Duodenal mucosa (tissue), 2 donors: ENCODE data around the gene GFRA1.
A peak's percentile ranks its signal among the peaks of the same experiment; 100 is the strongest.

ENCODE experiments used
- H3K27ac ChIP-seq: one replicate; pipeline ENCODE4 v1.7.0; 2013; ENCODE audit warnings: low read depth, low read length
- H3K27me3 ChIP-seq, 2 donors: one replicate each; pipeline ENCODE4 v1.7.0; 2013; ENCODE audit warnings: low read length in 2 of 2, control low read depth in 1 of 2; ENCODE audit not compliant: insufficient read depth in 2 of 2, control insufficient read depth in 1 of 2
- H3K36me3 ChIP-seq, 2 donors: one replicate each; pipeline ENCODE4 v1.7.0; 2013; ENCODE audit warnings: low read length in 2 of 2, control low read depth in 1 of 2; ENCODE audit not compliant: insufficient read depth in 2 of 2, control insufficient read depth in 1 of 2
- H3K4me1 ChIP-seq, 2 donors: one replicate each; pipeline ENCODE4 v1.7.0; 2013; ENCODE audit warnings: low read length in 2 of 2, control low read depth in 1 of 2; ENCODE audit not compliant: insufficient read depth in 2 of 2, control insufficient read depth in 1 of 2
- H3K4me3 ChIP-seq, 2 donors: one replicate each; pipeline ENCODE4 v1.7.0; 2013; ENCODE audit warnings: low read length in 2 of 2, low read depth in 1 of 2
- H3K9ac ChIP-seq, 2 donors: one replicate each; pipeline ENCODE4 v1.7.0; 2013; ENCODE audit warnings: low read length in 2 of 2, low read depth in 1 of 2
- H3K9me3 ChIP-seq, 2 donors: one replicate each; pipeline ENCODE4 v1.7.0; 2013; ENCODE audit warnings: low read length in 2 of 2, control low read depth in 1 of 2; ENCODE audit not compliant: control insufficient read depth in 1 of 2

GFRA1 gene

GRCh38 chr10:116298586-116298985 is 25.6 kb upstream of the GFRA1 start:
- no peak overlapping the region for H3K9ac ChIP-seq
- no peak overlapping the region for H3K4me3 ChIP-seq
- no peaks in the 10 kb centered on the region for H3K9me3 ChIP-seq
- no peaks in the 10 kb centered on the region for H3K4me1 ChIP-seq
- no peak overlapping the region for H3K27ac ChIP-seq
- no peaks in the 10 kb centered on the region for H3K36me3 ChIP-seq
- no peaks in the 10 kb centered on the region for H3K27me3 ChIP-seq

GRCh38 chr10:116296291-116296721 is 23.3 kb upstream of the GFRA1 start:
- H3K4me1 ChIP-seq: no peaks in the 10 kb centered on the region
- H3K9ac ChIP-seq: no peak overlapping the region
- H3K27ac ChIP-seq: no peak overlapping the region
- no peaks in the 10 kb centered on the region for H3K9me3 ChIP-seq
- H3K36me3 ChIP-seq: no peaks in the 10 kb centered on the region
- no peak overlapping the region for H3K4me3 ChIP-seq
- H3K27me3 ChIP-seq: no peaks in the 10 kb centered on the region

GRCh38 chr10:116292493-116292892 is 19.5 kb upstream of the GFRA1 start:
- no peaks in the 10 kb centered on the region for H3K36me3 ChIP-seq
- no peaks in the 10 kb centered on the region for H3K4me1 ChIP-seq
- no peaks in the 10 kb centered on the region for H3K9me3 ChIP-seq
- H3K27me3 ChIP-seq: no peaks in the 10 kb centered on the region
- no peak overlapping the region for H3K27ac ChIP-seq
- no peak overlapping the region for H3K9ac ChIP-seq
- no peak overlapping the region for H3K4me3 ChIP-seq

GRCh38 chr10:116289652-116290051 is 16.6 kb upstream of the GFRA1 start:
- Histone ChIP-seq H3K9ac (no peak overlapping the region), H3K27ac (no peak overlapping the region), H3K27me3 (no peaks in the 10 kb centered on the region), H3K36me3 (no peaks in the 10 kb centered on the region), H3K4me3 (no peak overlapping the region), H3K9me3 (no peaks in the 10 kb centered on the region), H3K4me1 (no peaks in the 10 kb centered on the region)

GRCh38 chr10:116287906-116288501 is 15.0 kb upstream of the GFRA1 start:
- H3K27me3 ChIP-seq: no peaks in the 10 kb centered on the region
- H3K4me1 ChIP-seq: no peaks in the 10 kb centered on the region
- H3K27ac ChIP-seq: no peak overlapping the region
- no peak overlapping the region for H3K4me3 ChIP-seq
- H3K36me3 ChIP-seq: no peaks in the 10 kb centered on the region
- no peaks in the 10 kb centered on the region for H3K9me3 ChIP-seq
- no peak overlapping the region for H3K9ac ChIP-seq

GRCh38 chr10:116286626-116287200 is 13.7 kb upstream of the GFRA1 start:
- Histone ChIP-seq H3K36me3 (no peaks in the 10 kb centered on the region), H3K9ac (no peak overlapping the region), H3K4me3 (no peak overlapping the region), H3K27ac (no peak overlapping the region), H3K4me1 (no peaks in the 10 kb centered on the region), H3K9me3 (no peaks in the 10 kb centered on the region), H3K27me3 (no peaks in the 10 kb centered on the region)

- Histone ChIP-seq H3K4me3 (no peak overlapping the region), H3K4me1 (no peaks in the 10 kb centered on the region), H3K36me3 (no peaks in the 10 kb centered on the region), H3K9ac (no peak overlapping the region), H3K27me3 (peaks cover 0 to 4% of the 10 kb centered on the region in 2 donors), H3K27ac (no peak overlapping the region), H3K9me3 (no peaks in the 10 kb centered on the region)
Measured at GRCh38 chr10:116281775-116282174, 8.8 kb upstream of the GFRA1 start.

GRCh38 chr10:116278846-116279245 is 5.8 kb upstream of the GFRA1 start:
- no peak overlapping the region for H3K27ac ChIP-seq
- no peak overlapping the region for H3K9ac ChIP-seq
- H3K36me3 ChIP-seq: no peaks in the 10 kb centered on the region
- H3K9me3 ChIP-seq: no peaks in the 10 kb centered on the region
- H3K4me1 ChIP-seq: no peaks in the 10 kb centered on the region
- peaks cover 9 to 22% of the 10 kb centered on the region in 2 donors for H3K27me3 ChIP-seq
- no peak overlapping the region for H3K4me3 ChIP-seq

- no peak overlapping the region for H3K27ac ChIP-seq
- H3K27me3 ChIP-seq: peaks cover 25 to 36% of the 10 kb centered on the region in 2 donors
Measured at GRCh38 chr10:116276981-116277380, 4.0 kb upstream of the GFRA1 start.

GRCh38 chr10:116274064-116274904 is 1.3 kb upstream of the GFRA1 start:
- H3K9ac ChIP-seq: no peak overlapping the region
- H3K27ac ChIP-seq: no peak overlapping the region
- peaks cover 32 to 61% of the 10 kb centered on the region in 2 donors for H3K27me3 ChIP-seq
- H3K36me3 ChIP-seq: no peaks in the 10 kb centered on the region
- no peaks in the 10 kb centered on the region for H3K4me1 ChIP-seq
- H3K4me3 ChIP-seq: peak overlapping the region; percentile 22 to 28
- H3K9me3 ChIP-seq: no peaks in the 10 kb centered on the region

More at GRCh38 chr10:116276981-116277380, 4.0 kb upstream of the GFRA1 start:
- Histone ChIP-seq H3K4me3 (no peak overlapping the region), H3K9ac (no peak overlapping the region), H3K9me3 (no peaks in the 10 kb centered on the region), H3K36me3 (no peaks in the 10 kb centered on the region), H3K4me1 (no peaks in the 10 kb centered on the region)
